Sigmoid colon (tissue), 3 donors: Measurements from ENCODE around the gene OR7C1.
"Not testable (repeated sequence)": the region's sequence is repeated elsewhere in the genome, so short reads cannot be mapped to it uniquely, and the experiment has no call there.

Source experiments
- POLR2A ChIP-seq, 2 donors: fragments of 450-650 bp; IDR thresholded peaks; one replicate each; pipeline ENCODE4 v1.6.1; 2016; ENCODE audit warnings: antibody characterized with exemption in 2 of 2, mild to moderate bottlenecking in 2 of 2, moderate library complexity in 2 of 2
- TF ChIP-seq, protein P1 (sequence below), 4 experiments: fragments of 450-650 bp in 3 of 4; fragments of 200-600 bp in 1 of 4; IDR thresholded peaks; one replicate each; pipeline ENCODE4 v1.5.1; 2016 to 2019; ENCODE audit warnings: antibody characterized with exemption in 4 of 4, mild to moderate bottlenecking in 3 of 4, moderate library complexity in 2 of 4

DNA sequence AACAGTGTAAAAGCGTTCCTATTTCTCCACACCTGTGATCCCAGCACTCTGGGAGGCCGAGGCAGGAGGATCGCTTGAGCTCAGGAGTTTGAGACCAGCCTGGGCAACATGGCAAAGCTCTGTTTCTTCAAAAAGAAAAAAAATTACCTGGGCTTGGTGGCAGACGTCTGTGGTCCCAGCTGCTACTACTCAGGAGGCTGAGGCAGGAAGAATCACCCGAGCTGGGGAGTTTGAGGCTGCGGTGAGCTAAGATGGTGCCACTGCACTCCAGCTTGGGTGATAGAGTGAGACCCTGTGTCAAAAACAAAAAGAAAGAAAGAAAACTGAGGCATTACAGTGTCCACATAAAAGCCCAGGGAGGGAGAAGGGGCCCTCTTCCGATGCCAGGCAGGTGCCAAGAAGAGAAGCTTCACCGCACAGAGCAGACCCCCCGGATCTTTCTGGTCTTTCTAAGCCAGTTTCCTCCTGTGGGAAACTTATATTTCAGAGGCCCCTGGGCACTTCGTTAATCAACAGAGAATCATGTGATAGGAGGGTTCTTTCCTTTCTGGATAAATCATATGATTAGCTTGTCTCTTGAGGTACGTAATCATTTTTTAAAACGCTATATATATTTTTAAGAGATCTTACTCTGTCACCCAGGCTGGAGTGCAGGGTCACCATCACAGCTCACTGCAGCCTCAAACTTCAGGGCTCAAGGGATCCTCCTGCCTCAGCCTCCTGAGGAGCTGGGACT lies 56.7 kb downstream of the OR7C1 start, which contains the start of gene ADGRE2:
- TF ChIP-seq POLR2A (IDR thresholded peaks at IDR 0.05): not testable (repeated sequence)
- TF ChIP-seq, protein P1, sequence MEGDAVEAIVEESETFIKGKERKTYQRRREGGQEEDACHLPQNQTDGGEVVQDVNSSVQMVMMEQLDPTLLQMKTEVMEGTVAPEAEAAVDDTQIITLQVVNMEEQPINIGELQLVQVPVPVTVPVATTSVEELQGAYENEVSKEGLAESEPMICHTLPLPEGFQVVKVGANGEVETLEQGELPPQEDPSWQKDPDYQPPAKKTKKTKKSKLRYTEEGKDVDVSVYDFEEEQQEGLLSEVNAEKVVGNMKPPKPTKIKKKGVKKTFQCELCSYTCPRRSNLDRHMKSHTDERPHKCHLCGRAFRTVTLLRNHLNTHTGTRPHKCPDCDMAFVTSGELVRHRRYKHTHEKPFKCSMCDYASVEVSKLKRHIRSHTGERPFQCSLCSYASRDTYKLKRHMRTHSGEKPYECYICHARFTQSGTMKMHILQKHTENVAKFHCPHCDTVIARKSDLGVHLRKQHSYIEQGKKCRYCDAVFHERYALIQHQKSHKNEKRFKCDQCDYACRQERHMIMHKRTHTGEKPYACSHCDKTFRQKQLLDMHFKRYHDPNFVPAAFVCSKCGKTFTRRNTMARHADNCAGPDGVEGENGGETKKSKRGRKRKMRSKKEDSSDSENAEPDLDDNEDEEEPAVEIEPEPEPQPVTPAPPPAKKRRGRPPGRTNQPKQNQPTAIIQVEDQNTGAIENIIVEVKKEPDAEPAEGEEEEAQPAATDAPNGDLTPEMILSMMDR (IDR thresholded peaks at IDR 0.05): not testable (repeated sequence)
